HL-60 (cell line): ENCODE data around the gene CLTA.

ENCODE experiments used
- DNase-seq, 2 experiments: peaks; one replicate each; pipeline ENCODE4 v3.0.0-alpha.2; 2010 to 2020; ENCODE audit warnings: low read depth in 1 of 2, low spot score in 1 of 2
- H3K27ac ChIP-seq: fragments of 250-450 bp; sonication (Bioruptor Pico); replicated peaks from 2 replicates; pipeline ENCODE4 v1.5.1; 2020; ENCODE audit warnings: mild to moderate bottlenecking, moderate library complexity
- H3K27me3 ChIP-seq: fragments of 250-450 bp; sonication (Bioruptor Pico); 2 replicates; pipeline ENCODE4 v1.5.1; 2021; ENCODE audit warnings: mild to moderate bottlenecking, moderate library complexity; ENCODE audit not compliant: insufficient read depth, poor library complexity, severe bottlenecking
- H3K4me3 ChIP-seq: replicated peaks from 2 replicates; pipeline ENCODE4 v1.5.1; 2011; ENCODE audit warnings: mild to moderate bottlenecking, control low read depth, low read length; ENCODE audit not compliant: insufficient read depth
- GABPA ChIP-seq: IDR thresholded peaks from 2 replicates; pipeline ENCODE4 v1.6.1; 2012; ENCODE audit warnings: low read depth
- POLR2AphosphoS5 ChIP-seq: IDR thresholded peaks from 2 replicates; pipeline ENCODE4 v1.6.1; 2012; ENCODE audit warnings: low read depth
- SPI1 ChIP-seq: IDR thresholded peaks from 2 replicates; pipeline ENCODE4 v1.6.1; 2012; ENCODE audit warnings: low read depth, mild to moderate bottlenecking, borderline replicate concordance
- TF ChIP-seq, protein P1 (sequence below): IDR thresholded peaks from 2 replicates; pipeline ENCODE4 v1.6.1; 2012; ENCODE audit warnings: low read depth; ENCODE audit not compliant: insufficient replicate concordance
- TF ChIP-seq, protein P2 (sequence below): IDR thresholded peaks from one replicate; pipeline ENCODE4 v1.5.1; 2011; ENCODE audit warnings: low read length, control low read depth, inconsistent platforms; ENCODE audit not compliant: insufficient read depth

CLTA gene

DNA sequence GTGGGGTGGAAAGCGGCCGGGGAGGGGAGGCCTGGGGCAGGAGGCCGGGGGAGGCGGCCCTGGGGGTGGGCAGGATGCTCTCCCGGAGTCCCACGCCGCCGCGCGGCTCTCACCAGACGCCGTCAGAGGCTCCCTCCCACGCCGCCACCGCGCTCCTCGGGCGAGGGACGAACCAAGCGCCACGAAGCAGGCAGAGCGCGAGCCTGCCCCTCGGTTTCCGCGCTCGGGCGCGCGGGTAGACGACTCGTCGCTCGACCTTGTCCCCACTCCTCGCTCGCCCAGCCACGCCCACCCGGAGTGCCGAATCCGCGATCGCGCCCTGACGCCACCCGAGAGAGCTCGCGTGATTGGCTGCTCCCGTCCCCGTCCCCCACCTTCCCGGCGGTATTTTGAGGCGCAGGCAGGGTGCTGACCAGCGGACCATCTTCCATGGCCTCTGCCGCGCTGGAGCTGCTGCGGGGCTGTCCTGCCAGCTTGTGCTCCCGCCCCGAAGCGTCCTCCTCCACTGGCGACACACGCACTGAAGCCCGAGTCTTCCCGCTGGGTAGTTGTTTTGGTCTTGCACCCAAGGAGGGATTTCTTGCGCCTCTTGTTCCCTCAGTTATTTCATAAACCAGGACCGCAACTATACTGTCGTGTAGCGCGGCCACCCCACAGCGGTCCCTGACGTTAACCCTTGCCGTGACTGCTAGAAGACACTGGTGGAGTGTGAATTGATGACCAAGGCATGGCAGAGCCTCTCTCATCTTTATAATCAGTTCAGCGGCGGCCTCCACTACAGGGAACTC is 67.7 kb downstream of the CLTA start, which contains the start of gene GNE:
Gene GNE, minus strand, starts transcription at position 241 of the 788 bp plus-strand sequence. CDS start 9,093 bp downstream, outside the sequence.
- DNase-seq: peak; percentile 58 to 98
- no peak for TF ChIP-seq GABPA
- TF ChIP-seq POLR2AphosphoS5: peak; percentile 74
- TF ChIP-seq, protein P1, sequence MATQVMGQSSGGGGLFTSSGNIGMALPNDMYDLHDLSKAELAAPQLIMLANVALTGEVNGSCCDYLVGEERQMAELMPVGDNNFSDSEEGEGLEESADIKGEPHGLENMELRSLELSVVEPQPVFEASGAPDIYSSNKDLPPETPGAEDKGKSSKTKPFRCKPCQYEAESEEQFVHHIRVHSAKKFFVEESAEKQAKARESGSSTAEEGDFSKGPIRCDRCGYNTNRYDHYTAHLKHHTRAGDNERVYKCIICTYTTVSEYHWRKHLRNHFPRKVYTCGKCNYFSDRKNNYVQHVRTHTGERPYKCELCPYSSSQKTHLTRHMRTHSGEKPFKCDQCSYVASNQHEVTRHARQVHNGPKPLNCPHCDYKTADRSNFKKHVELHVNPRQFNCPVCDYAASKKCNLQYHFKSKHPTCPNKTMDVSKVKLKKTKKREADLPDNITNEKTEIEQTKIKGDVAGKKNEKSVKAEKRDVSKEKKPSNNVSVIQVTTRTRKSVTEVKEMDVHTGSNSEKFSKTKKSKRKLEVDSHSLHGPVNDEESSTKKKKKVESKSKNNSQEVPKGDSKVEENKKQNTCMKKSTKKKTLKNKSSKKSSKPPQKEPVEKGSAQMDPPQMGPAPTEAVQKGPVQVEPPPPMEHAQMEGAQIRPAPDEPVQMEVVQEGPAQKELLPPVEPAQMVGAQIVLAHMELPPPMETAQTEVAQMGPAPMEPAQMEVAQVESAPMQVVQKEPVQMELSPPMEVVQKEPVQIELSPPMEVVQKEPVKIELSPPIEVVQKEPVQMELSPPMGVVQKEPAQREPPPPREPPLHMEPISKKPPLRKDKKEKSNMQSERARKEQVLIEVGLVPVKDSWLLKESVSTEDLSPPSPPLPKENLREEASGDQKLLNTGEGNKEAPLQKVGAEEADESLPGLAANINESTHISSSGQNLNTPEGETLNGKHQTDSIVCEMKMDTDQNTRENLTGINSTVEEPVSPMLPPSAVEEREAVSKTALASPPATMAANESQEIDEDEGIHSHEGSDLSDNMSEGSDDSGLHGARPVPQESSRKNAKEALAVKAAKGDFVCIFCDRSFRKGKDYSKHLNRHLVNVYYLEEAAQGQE: peak; percentile 55
- TF ChIP-seq SPI1: no peak
- TF ChIP-seq, protein P2, sequence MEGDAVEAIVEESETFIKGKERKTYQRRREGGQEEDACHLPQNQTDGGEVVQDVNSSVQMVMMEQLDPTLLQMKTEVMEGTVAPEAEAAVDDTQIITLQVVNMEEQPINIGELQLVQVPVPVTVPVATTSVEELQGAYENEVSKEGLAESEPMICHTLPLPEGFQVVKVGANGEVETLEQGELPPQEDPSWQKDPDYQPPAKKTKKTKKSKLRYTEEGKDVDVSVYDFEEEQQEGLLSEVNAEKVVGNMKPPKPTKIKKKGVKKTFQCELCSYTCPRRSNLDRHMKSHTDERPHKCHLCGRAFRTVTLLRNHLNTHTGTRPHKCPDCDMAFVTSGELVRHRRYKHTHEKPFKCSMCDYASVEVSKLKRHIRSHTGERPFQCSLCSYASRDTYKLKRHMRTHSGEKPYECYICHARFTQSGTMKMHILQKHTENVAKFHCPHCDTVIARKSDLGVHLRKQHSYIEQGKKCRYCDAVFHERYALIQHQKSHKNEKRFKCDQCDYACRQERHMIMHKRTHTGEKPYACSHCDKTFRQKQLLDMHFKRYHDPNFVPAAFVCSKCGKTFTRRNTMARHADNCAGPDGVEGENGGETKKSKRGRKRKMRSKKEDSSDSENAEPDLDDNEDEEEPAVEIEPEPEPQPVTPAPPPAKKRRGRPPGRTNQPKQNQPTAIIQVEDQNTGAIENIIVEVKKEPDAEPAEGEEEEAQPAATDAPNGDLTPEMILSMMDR: no peak
- Histone ChIP-seq H3K4me3 (peak within 1 kb of the TSS; percentile 51), H3K27me3 (no peaks in the 10 kb centered on the region), H3K27ac (peak within 1 kb of the TSS; percentile 72)

DNA sequence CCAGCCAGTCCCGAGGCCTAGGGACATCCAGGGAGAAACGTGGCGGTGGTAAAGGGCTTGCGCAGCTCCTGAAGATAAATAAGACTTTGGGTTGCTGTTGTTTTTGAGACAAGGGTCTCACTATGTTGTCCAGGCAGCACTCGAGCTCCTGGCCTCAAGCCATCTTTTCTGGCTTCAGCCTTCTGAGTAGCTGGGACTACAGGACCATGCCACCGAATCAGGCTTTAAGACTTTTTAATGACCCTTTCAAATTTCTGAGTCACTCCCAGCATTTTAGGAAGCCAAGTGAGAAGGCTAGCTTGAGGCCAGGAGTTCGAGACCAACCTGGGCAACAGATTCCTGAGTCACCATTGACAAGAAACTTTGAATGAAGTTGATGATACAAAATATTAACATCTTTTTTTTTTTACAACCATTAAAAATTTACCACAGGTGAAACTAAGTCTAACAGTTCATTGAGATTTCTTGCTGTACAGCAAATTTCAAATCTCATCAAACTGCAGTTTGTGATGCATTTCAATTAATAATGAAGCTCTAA is 68.3 kb downstream of the CLTA start:
- no peak for TF ChIP-seq SPI1
- no peak for TF ChIP-seq POLR2AphosphoS5
- TF ChIP-seq, protein P2: no peak
- TF ChIP-seq GABPA: no peak
- TF ChIP-seq, protein P1: no peak
- Histone ChIP-seq H3K27me3 (no peaks in the 10 kb centered on the region), H3K27ac (peak overlapping the region; percentile 72), H3K4me3 (no peak overlapping the region)
- no peak for DNase-seq
